Measurements from ENCODE around the gene CACNB2.

DNA sequence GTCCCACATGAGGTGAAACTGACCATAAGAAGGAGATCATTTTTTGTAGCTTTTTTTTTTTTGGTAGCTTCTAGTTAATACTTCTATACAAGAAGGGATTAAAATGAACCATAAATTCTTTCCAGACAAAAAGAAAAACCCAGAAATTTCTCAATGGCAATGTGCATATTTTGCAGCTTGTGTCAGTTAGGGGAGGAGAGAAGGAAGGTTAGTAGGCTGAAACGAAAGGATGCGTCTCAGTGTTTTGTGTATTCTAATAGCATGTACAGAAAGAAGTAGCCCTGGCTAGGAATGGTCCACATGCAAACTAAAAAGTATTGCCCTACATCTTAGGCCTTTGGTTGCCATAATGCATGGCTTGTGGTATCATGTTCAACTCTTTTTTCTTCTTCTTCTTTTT lies 90.6 kb downstream of the CACNB2 start:
- TF ChIP-seq, protein P1, sequence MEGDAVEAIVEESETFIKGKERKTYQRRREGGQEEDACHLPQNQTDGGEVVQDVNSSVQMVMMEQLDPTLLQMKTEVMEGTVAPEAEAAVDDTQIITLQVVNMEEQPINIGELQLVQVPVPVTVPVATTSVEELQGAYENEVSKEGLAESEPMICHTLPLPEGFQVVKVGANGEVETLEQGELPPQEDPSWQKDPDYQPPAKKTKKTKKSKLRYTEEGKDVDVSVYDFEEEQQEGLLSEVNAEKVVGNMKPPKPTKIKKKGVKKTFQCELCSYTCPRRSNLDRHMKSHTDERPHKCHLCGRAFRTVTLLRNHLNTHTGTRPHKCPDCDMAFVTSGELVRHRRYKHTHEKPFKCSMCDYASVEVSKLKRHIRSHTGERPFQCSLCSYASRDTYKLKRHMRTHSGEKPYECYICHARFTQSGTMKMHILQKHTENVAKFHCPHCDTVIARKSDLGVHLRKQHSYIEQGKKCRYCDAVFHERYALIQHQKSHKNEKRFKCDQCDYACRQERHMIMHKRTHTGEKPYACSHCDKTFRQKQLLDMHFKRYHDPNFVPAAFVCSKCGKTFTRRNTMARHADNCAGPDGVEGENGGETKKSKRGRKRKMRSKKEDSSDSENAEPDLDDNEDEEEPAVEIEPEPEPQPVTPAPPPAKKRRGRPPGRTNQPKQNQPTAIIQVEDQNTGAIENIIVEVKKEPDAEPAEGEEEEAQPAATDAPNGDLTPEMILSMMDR (IDR thresholded peaks at IDR 0.05), result no peak
- no peak for TF ChIP-seq POLR2A (IDR thresholded peaks at IDR 0.05; ENCODE audit: low read depth)

Data from esophagus muscularis mucosa (tissue), 3 donors.